Middle frontal gyrus (tissue), 1 donor: ENCODE results near the gene MDFIC.

Experiments used
- DNase-seq: peaks from one replicate; pipeline ENCODE4 v3.0.0-alpha.2; 2015; ENCODE audit warnings: low spot score; ENCODE audit errors: extremely low spot score

Gene MDFIC

GRCh38 chr7:114952296-114952695 is 30.4 kb downstream of the MDFIC start:
- no peak for DNase-seq

- DNase-seq: no peak
Measured at GRCh38 chr7:114953724-114954123, 31.8 kb downstream of the MDFIC start.

GRCh38 chr7:114956702-114957101 is 34.8 kb downstream of the MDFIC start:
- no peak for DNase-seq

- no peak for DNase-seq
Measured at GRCh38 chr7:114957444-114957843, 35.5 kb downstream of the MDFIC start.

- DNase-seq: no peak
Measured at GRCh38 chr7:114959931-114960330, 38.0 kb downstream of the MDFIC start.

GRCh38 chr7:114962441-114962840 is 40.5 kb downstream of the MDFIC start:
- no peak for DNase-seq

- no peak for DNase-seq
Measured at GRCh38 chr7:114966156-114966555, 44.3 kb downstream of the MDFIC start.

GRCh38 chr7:114969096-114969495 is 47.2 kb downstream of the MDFIC start:
- no peak for DNase-seq

GRCh38 chr7:114970308-114970707 is 48.4 kb downstream of the MDFIC start:
- DNase-seq: no peak

- no peak for DNase-seq
Measured at GRCh38 chr7:114970732-114971131, 48.8 kb downstream of the MDFIC start.

- DNase-seq: no peak
Measured at GRCh38 chr7:114972567-114972966, 50.7 kb downstream of the MDFIC start.

- DNase-seq: no peak
Measured at GRCh38 chr7:114973147-114973546, 51.3 kb downstream of the MDFIC start.

GRCh38 chr7:114975401-114975800 is 53.5 kb downstream of the MDFIC start:
- no peak for DNase-seq

- DNase-seq: no peak
Measured at GRCh38 chr7:114976666-114977065, 54.8 kb downstream of the MDFIC start.

GRCh38 chr7:114977277-114977676 is 55.4 kb downstream of the MDFIC start:
- no peak for DNase-seq

- DNase-seq: no peak
Measured at GRCh38 chr7:114979388-114979787, 57.5 kb downstream of the MDFIC start.

GRCh38 chr7:114979803-114980507 is 58.1 kb downstream of the MDFIC start:
- no peak for DNase-seq

GRCh38 chr7:114981323-114981722 is 59.4 kb downstream of the MDFIC start:
- no peak for DNase-seq

GRCh38 chr7:114985116-114985715 is 63.3 kb downstream of the MDFIC start:
- no peak for DNase-seq

GRCh38 chr7:114986190-114987180 is 64.6 kb downstream of the MDFIC start:
- no peak for DNase-seq

- DNase-seq: no peak
Measured at GRCh38 chr7:114988026-114988425, 66.1 kb downstream of the MDFIC start.

GRCh38 chr7:114988755-114989375 is 67.0 kb downstream of the MDFIC start:
- no peak for DNase-seq
